GM12878 (cell line): ENCODE measurements around the gene ELMO2. TPM values are rescaled to one million over a fixed set of nuclear protein-coding genes. Genes with fewer than 3 reads are reported as not detected.

Experiments
- ATAC-seq: fragments of 200-7000 bp; cut with Tn5 transposase; 3 replicates; pipeline ENCODE4 v1.9.1; 2020; ENCODE audit warnings: mild to moderate bottlenecking, moderate library complexity
- BruUV-seq: library from RNA; stranded (reverse); fragments of 400-500 nt; replicated peaks from 2 replicates; lab custom pipeline; 2021; lab: Mats Ljungman, UMichigan
- CTCF ChIA-PET: fragments of 300-600 bp; sonication (Branson Sonifier 250); formaldehyde crosslinking; extraction: SDS; loops from one replicate; lab custom pipeline; 2021; ENCODE audit warnings: inconsistent platforms; lab: Yijun Ruan, JAX
- POLR2A ChIA-PET: fragments of 350-600 bp; formaldehyde crosslinking; extraction: SDS; loops from one replicate; lab custom pipeline; 2021; ENCODE audit warnings: inconsistent platforms; lab: Charles Lee
- RAD21 ChIA-PET: fragments of 300-600 bp; sonication (Branson Sonifier 250); formaldehyde crosslinking; loops from one replicate; lab custom pipeline; 2023; ENCODE audit warnings: antibody characterized with exemption; ENCODE audit not compliant: unreplicated experiment; lab: Charles Lee
- SMC1A ChIA-PET: fragments of 300-600 bp; sonication (Branson Sonifier 250); formaldehyde crosslinking; loops from one replicate; lab custom pipeline; 2023; ENCODE audit not compliant: unreplicated experiment, uncharacterized antibody; lab: Charles Lee
- DNase-seq: peaks from one replicate; pipeline ENCODE4 v3.0.0-alpha.2; 2011; ENCODE audit warnings: low read depth, low spot score
- FAIRE-seq: peaks from 3 replicates; lab custom pipeline; 2011; peaks lifted over from hg19 to GRCh38; lab: Jason Lieb, UNC
- H2AFZ ChIP-seq: 2 replicates; pipeline ENCODE4 v1.6.0; 2011; ENCODE audit warnings: low read depth, low read length, control low read depth; ENCODE audit not compliant: control insufficient read depth
- H3K27ac ChIP-seq: 2 replicates; pipeline ENCODE4 v1.5.1; 2011; ENCODE audit warnings: control low read depth; ENCODE audit not compliant: control insufficient read depth, insufficient read depth
- H3K27me3 ChIP-seq, 2 experiments: replicated peaks in 1 of 2; 2 replicates each; pipeline versions ENCODE4 v1.6.0 to v1.6.1; 2011; ENCODE audit warnings: low read length in 1 of 2; ENCODE audit not compliant: control insufficient read depth in 2 of 2, insufficient read depth in 2 of 2
- H3K36me3 ChIP-seq, 2 experiments: 2 replicates each; pipeline ENCODE4 v1.5.1; 2011; ENCODE audit warnings: low read length in 1 of 2; ENCODE audit not compliant: control insufficient read depth in 2 of 2, insufficient read depth in 2 of 2
- H3K4me1 ChIP-seq: 2 replicates; pipeline ENCODE4 v1.6.1; 2011; ENCODE audit warnings: mild to moderate bottlenecking, low read length, moderate library complexity, mixed read lengths; ENCODE audit not compliant: control insufficient read depth, insufficient read depth
- H3K4me2 ChIP-seq: 2 replicates; pipeline ENCODE4 v1.6.0; 2011; ENCODE audit warnings: control low read depth; ENCODE audit not compliant: control insufficient read depth, insufficient read depth
- H3K4me3 ChIP-seq: fragments of 200-600 bp; sonication (generic); 2 replicates; pipeline ENCODE4 v1.5.1; 2016
- H3K79me2 ChIP-seq: 2 replicates; pipeline ENCODE4 v1.6.0; 2011; ENCODE audit warnings: low read length; ENCODE audit not compliant: control insufficient read depth, insufficient read depth
- H3K9ac ChIP-seq: 2 replicates; pipeline ENCODE4 v1.8.0; 2011; ENCODE audit warnings: low read length, control low read depth, mixed read lengths; ENCODE audit not compliant: control insufficient read depth, insufficient read depth
- H3K9me3 ChIP-seq: replicated peaks from 3 replicates; pipeline ENCODE4 v1.5.1; 2011; ENCODE audit warnings: mild to moderate bottlenecking, low read length; ENCODE audit not compliant: control insufficient read depth, insufficient read depth
- H4K20me1 ChIP-seq: 2 replicates; pipeline ENCODE4 v1.6.0; 2011; ENCODE audit not compliant: control insufficient read depth, insufficient read depth
- DPF2 ChIP-seq: fragments of 450-650 bp; IDR thresholded peaks from 2 replicates; pipeline ENCODE4 v1.6.1; 2017; ENCODE audit warnings: mild to moderate bottlenecking
- KAT2A ChIP-seq: conservative IDR thresholded peaks from 2 replicates; pipeline ENCODE4 v1.6.1; 2011; ENCODE audit warnings: low read depth, low read length; ENCODE audit not compliant: control insufficient read depth
- NRF1 ChIP-seq: conservative IDR thresholded peaks from 2 replicates; pipeline ENCODE4 v1.6.1; 2011; ENCODE audit warnings: mild to moderate bottlenecking, low read depth, low read length, improper control_type of control experiment
- SPI1 ChIP-seq: IDR thresholded peaks from 2 replicates; pipeline ENCODE4 v1.6.1; 2011; ENCODE audit warnings: low read depth, mild to moderate bottlenecking, low read length, moderate library complexity, borderline replicate concordance; ENCODE audit not compliant: insufficient read depth
- TAF1 ChIP-seq: IDR thresholded peaks from 2 replicates; pipeline ENCODE4 v1.6.1; 2011; ENCODE audit warnings: mild to moderate bottlenecking, low read depth, low read length, borderline replicate concordance
- TCF12 ChIP-seq: IDR thresholded peaks from 2 replicates; pipeline ENCODE4 v1.6.1; 2011; ENCODE audit warnings: low read depth, mild to moderate bottlenecking, low read length
- ZNF217 ChIP-seq: fragments of 450-650 bp; IDR thresholded peaks from 2 replicates; pipeline ENCODE4 v1.6.1; 2017; ENCODE audit warnings: antibody characterized with exemption, mild to moderate bottlenecking
- ZNF622 ChIP-seq: fragments of 450-650 bp; IDR thresholded peaks from 2 replicates; pipeline ENCODE4 v1.6.1; 2017; ENCODE audit warnings: mild to moderate bottlenecking, inconsistent platforms
- WGBS: methylation state at CpG from one replicate; pipeline ENCODE4 v1.1.6; 2016; ENCODE audit warnings: low lambda C conversion rate; ENCODE audit not compliant: insufficient replicate concordance, insufficient coverage; ENCODE audit errors: missing lambda C conversion rate; 5-methylcytosine and 5-hydroxymethylcytosine counted together
- in situ Hi-C: fragments of 300-500 bp; cut with MboI; formaldehyde crosslinking; loops from 9 replicates; pipeline ENCODE4 v1.14.3; 2018; ENCODE audit warnings: mixed read lengths
- intact Hi-C: fragments of 100-400 bp; cut with micrococcal nuclease; formaldehyde crosslinking; loops from one replicate; pipeline ENCODE4 v1.14.2; 2022; ENCODE audit not compliant: unreplicated experiment
- polyA plus RNA-seq, 11 experiments: library from polyadenylated mRNA; depleted of rRNA in 4 of 11; unstranded in 6 of 11; stranded (reverse) in 5 of 11; fragments of >200 nt; fragmentation: Nextera tagmentation in 4 of 11; fragmentation: Illumina TruSeq in 1 of 11; extraction: Ambion mirVana in 4 of 11; extraction: Trizol in 1 of 11; gene quantifications; 1 replicate in 1 of 11; 2 replicates in 10 of 11; pipeline versions ENCODE4 v1.2.1 to v1.2.3, GENCODE V29; 2011 to 2016; ENCODE audit warnings: inconsistent platforms in 2 of 11, missing spikeins in 2 of 11, low read depth in 1 of 11
- total RNA-seq, 4 experiments: library from RNA; depleted of rRNA in 3 of 4; stranded (reverse); fragments of >200 nt in 3 of 4; fragmentation: Illumina TruSeq in 1 of 4; extraction: Trizol in 1 of 4; gene quantifications; 2 replicates each; pipeline versions ENCODE4 v1.2.1 to v1.2.3, GENCODE V29; 2013 to 2021
- TF ChIP-seq, protein P1 (sequence below): fragments of 450-650 bp; formaldehyde crosslinking; IDR thresholded peaks from 2 replicates; pipeline ENCODE4 v1.5.0; 2022; ENCODE audit warnings: mild to moderate bottlenecking, missing genetic modification characterization
- TF ChIP-seq, protein P2 (sequence below): IDR thresholded peaks from 2 replicates; pipeline ENCODE4 v1.6.1; 2012; ENCODE audit warnings: mild to moderate bottlenecking, low read depth, low read length
- TF ChIP-seq, protein P3 (sequence below): IDR thresholded peaks from 2 replicates; pipeline ENCODE4 v1.6.1; 2012; ENCODE audit warnings: low read depth, low read length, improper control_type of control experiment
- TF ChIP-seq, protein P4 (sequence below): IDR thresholded peaks from 2 replicates; pipeline ENCODE4 v1.6.1; 2011; ENCODE audit warnings: low read depth, mild to moderate bottlenecking, low read length, moderate library complexity, borderline replicate concordance; ENCODE audit errors: extremely low read depth

Gene ELMO2
- total and polyA plus RNA-seq, 10 of the 15 experiments (the other 5 are each of a cell fraction or from before 2014, with no cell fraction given) = 14.2 to 40.2 (median 37.6) TPM

DNA sequence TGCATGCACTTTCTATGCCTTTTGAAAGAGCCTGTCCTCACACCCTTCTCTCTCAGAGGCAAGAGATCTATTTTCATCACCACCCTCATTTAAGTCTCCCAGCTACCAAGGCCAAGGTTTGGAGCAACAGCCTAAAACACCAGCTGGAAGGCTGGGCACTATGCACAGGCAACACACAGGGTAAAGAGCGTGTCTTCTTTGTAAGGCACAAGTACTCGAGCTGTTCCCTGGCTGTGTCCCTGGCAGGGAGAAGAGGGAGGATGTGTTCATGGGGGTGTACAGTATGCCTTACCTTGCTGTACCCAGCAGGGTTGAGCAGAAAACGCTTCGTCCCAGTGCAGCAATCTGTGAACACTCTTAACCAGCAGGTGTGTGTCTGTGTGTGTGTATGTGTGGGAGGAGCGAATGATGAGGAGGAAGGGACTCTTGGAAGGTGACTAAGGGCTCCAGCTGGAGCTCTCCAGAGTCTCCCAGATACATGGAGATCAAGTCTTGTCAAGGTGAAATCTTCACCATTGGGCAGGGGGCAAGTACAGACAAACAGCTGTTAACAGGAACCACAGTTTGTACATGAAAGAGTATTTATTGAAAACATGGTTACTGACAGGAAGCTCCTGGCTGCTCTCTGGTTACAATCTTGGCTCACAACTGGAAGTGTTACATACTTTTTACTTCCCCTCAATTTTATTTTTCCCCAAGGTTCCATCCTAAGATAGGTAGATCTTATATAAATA is 40.8 kb downstream of the ELMO2 start:
- WGBS = 90% methylated on average over 5 of the region's 5 CpGs
- ChIA-PET SMC1A (interaction anchor here (1.1 to 2.7 kb wide), 2 partner anchors 36 to 42 kb away, joined by 4 to 11 read pairs; partner anchors contain the start of gene ELMO2), CTCF (interaction anchor here (0.6 to 2.7 kb wide), 3 partner anchors 17 to 59 kb away, joined by 4 to 17 read pairs (median 6); no protein-coding TSS in a partner anchor), RAD21 (interaction anchor here (2.6 kb wide), 1 partner anchor 41 kb away, joined by 26 read pairs; the partner anchor contains the start of gene ELMO2), POLR2A (interaction anchor here (1.3 to 3.1 kb wide), 2 partner anchors 35 to 37 kb away, joined by 3 to 11 read pairs; no protein-coding TSS in a partner anchor)
- no TSS peak for BruUV-seq
- Histone ChIP-seq H3K27me3 (no peaks in the 10 kb centered on the region), H3K4me3 (no peak overlapping the region), H3K4me1 (peaks cover 15% of the 10 kb centered on the region), H2AFZ (no peak overlapping the region), H3K9me3 (no peaks in the 10 kb centered on the region), H4K20me1 (no peaks in the 10 kb centered on the region), H3K4me2 (no peak overlapping the region), H3K27ac (no peak overlapping the region), H3K36me3 (peaks cover 18 to 25% of the 10 kb centered on the region in 2 experiments), H3K79me2 (peaks cover 33% of the 10 kb centered on the region), H3K9ac (no peak overlapping the region)
- no peak for DNase-seq
- in situ Hi-C loops (loop anchor here (5.0 to 25.0 kb wide), 2 partner anchors 37 to 553 kb away; partner anchors contain the start of gene UBE2C), intact Hi-C loops (no loop called here)
- ATAC-seq = no peak
- FAIRE-seq = no peak
- TF ChIP-seq, protein P1, sequence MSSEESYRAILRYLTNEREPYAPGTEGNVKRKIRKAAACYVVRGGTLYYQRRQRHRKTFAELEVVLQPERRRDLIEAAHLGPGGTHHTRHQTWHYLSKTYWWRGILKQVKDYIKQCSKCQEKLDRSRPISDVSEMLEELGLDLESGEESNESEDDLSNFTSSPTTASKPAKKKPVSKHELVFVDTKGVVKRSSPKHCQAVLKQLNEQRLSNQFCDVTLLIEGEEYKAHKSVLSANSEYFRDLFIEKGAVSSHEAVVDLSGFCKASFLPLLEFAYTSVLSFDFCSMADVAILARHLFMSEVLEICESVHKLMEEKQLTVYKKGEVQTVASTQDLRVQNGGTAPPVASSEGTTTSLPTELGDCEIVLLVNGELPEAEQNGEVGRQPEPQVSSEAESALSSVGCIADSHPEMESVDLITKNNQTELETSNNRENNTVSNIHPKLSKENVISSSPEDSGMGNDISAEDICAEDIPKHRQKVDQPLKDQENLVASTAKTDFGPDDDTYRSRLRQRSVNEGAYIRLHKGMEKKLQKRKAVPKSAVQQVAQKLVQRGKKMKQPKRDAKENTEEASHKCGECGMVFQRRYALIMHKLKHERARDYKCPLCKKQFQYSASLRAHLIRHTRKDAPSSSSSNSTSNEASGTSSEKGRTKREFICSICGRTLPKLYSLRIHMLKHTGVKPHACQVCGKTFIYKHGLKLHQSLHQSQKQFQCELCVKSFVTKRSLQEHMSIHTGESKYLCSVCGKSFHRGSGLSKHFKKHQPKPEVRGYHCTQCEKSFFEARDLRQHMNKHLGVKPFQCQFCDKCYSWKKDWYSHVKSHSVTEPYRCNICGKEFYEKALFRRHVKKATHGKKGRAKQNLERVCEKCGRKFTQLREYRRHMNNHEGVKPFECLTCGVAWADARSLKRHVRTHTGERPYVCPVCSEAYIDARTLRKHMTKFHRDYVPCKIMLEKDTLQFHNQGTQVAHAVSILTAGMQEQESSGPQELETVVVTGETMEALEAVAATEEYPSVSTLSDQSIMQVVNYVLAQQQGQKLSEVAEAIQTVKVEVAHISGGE (CRISPR knock-in tag) = no peak
- TF ChIP-seq TCF12 (no peak), NRF1 (no peak), ZNF217 (no peak), DPF2 (no peak), TAF1 (no peak), SPI1 (no peak), KAT2A (no peak), ZNF622 (no peak)
- TF ChIP-seq, protein P2, sequence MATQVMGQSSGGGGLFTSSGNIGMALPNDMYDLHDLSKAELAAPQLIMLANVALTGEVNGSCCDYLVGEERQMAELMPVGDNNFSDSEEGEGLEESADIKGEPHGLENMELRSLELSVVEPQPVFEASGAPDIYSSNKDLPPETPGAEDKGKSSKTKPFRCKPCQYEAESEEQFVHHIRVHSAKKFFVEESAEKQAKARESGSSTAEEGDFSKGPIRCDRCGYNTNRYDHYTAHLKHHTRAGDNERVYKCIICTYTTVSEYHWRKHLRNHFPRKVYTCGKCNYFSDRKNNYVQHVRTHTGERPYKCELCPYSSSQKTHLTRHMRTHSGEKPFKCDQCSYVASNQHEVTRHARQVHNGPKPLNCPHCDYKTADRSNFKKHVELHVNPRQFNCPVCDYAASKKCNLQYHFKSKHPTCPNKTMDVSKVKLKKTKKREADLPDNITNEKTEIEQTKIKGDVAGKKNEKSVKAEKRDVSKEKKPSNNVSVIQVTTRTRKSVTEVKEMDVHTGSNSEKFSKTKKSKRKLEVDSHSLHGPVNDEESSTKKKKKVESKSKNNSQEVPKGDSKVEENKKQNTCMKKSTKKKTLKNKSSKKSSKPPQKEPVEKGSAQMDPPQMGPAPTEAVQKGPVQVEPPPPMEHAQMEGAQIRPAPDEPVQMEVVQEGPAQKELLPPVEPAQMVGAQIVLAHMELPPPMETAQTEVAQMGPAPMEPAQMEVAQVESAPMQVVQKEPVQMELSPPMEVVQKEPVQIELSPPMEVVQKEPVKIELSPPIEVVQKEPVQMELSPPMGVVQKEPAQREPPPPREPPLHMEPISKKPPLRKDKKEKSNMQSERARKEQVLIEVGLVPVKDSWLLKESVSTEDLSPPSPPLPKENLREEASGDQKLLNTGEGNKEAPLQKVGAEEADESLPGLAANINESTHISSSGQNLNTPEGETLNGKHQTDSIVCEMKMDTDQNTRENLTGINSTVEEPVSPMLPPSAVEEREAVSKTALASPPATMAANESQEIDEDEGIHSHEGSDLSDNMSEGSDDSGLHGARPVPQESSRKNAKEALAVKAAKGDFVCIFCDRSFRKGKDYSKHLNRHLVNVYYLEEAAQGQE = no peak
- TF ChIP-seq, protein P3, sequence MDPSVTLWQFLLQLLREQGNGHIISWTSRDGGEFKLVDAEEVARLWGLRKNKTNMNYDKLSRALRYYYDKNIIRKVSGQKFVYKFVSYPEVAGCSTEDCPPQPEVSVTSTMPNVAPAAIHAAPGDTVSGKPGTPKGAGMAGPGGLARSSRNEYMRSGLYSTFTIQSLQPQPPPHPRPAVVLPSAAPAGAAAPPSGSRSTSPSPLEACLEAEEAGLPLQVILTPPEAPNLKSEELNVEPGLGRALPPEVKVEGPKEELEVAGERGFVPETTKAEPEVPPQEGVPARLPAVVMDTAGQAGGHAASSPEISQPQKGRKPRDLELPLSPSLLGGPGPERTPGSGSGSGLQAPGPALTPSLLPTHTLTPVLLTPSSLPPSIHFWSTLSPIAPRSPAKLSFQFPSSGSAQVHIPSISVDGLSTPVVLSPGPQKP = no peak
- TF ChIP-seq, protein P4, sequence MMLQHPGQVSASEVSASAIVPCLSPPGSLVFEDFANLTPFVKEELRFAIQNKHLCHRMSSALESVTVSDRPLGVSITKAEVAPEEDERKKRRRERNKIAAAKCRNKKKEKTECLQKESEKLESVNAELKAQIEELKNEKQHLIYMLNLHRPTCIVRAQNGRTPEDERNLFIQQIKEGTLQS = no peak
